Smooth muscle cell (in vitro differentiated cells): ENCODE data around the gene ADAMTS18. TPM values are rescaled to one million over a fixed set of nuclear protein-coding genes. Genes with fewer than 3 reads are reported as not detected.

Experiments
- DNase-seq: peaks from one replicate; lab custom pipeline; 2025; ENCODE audit not compliant: unreplicated experiment; lab: John Stamatoyannopoulos, UW
- H2AFZ ChIP-seq: fragments of 200-600 bp; sonication (generic); 2 replicates; pipeline ENCODE4 v1.6.0; 2016; ENCODE audit warnings: antibody characterized with exemption, low read depth, mild to moderate bottlenecking
- H3F3A ChIP-seq: fragments of 200-600 bp; sonication (generic); 2 replicates; pipeline ENCODE4 v1.6.0; 2017; ENCODE audit warnings: antibody characterized with exemption, low read depth
- H3K27ac ChIP-seq: fragments of 200-600 bp; sonication (generic); 2 replicates; pipeline ENCODE4 v1.5.1; 2016; ENCODE audit warnings: low read depth, mild to moderate bottlenecking
- H3K27me3 ChIP-seq: fragments of 200-600 bp; sonication (generic); 2 replicates; pipeline ENCODE4 v1.6.1; 2016; ENCODE audit warnings: low read depth, mild to moderate bottlenecking
- H3K36me3 ChIP-seq: fragments of 200-600 bp; sonication (generic); 2 replicates; pipeline ENCODE4 v1.5.1; 2016; ENCODE audit warnings: low read depth
- H3K4me1 ChIP-seq: fragments of 200-600 bp; sonication (generic); 2 replicates; pipeline ENCODE4 v1.5.1; 2016; ENCODE audit warnings: low read depth
- H3K4me2 ChIP-seq: fragments of 200-600 bp; sonication (generic); 2 replicates; pipeline ENCODE4 v1.6.0; 2016; ENCODE audit warnings: mild to moderate bottlenecking
- H3K4me3 ChIP-seq: fragments of 200-600 bp; sonication (generic); 2 replicates; pipeline ENCODE4 v1.5.1; 2016; ENCODE audit warnings: mild to moderate bottlenecking
- H3K79me2 ChIP-seq: fragments of 200-600 bp; sonication (generic); 2 replicates; pipeline ENCODE4 v1.6.0; 2016; ENCODE audit warnings: low read depth, mild to moderate bottlenecking
- H3K9ac ChIP-seq: fragments of 200-600 bp; sonication (generic); 2 replicates; pipeline ENCODE4 v1.6.0; 2016; ENCODE audit warnings: low read depth
- H3K9me3 ChIP-seq: fragments of 200-600 bp; sonication (generic); replicated peaks from 2 replicates; pipeline ENCODE4 v1.5.1; 2016; ENCODE audit warnings: low read depth
- H4K20me1 ChIP-seq: fragments of 200-600 bp; sonication (generic); 2 replicates; pipeline ENCODE4 v1.6.0; 2016; ENCODE audit warnings: low read depth
- CTCF ChIP-seq: fragments of 200-600 bp; sonication (generic); IDR thresholded peaks from 2 replicates; pipeline ENCODE4 v1.5.1; 2017; ENCODE audit warnings: borderline replicate concordance, mild to moderate bottlenecking, antibody characterized with exemption; ENCODE audit not compliant: insufficient read depth, poor library complexity, severe bottlenecking
- WGBS: methylation state at CpG from one replicate; pipeline ENCODE4 v1.1.7; 2016; ENCODE audit warnings: low lambda C conversion rate; 5-methylcytosine and 5-hydroxymethylcytosine counted together
- polyA plus RNA-seq: library from polyadenylated mRNA; unstranded; fragments of >200 nt; fragmentation: Nextera tagmentation; extraction: Ambion mirVana; gene quantifications from 2 replicates; pipeline ENCODE4 v1.2.1, GENCODE V29; 2016
- total RNA-seq: library from RNA; depleted of rRNA; stranded (reverse); fragments of >200 nt; gene quantifications from 2 replicates; pipeline ENCODE4 v1.2.3, GENCODE V29; 2014

The ADAMTS18 gene, protein sequence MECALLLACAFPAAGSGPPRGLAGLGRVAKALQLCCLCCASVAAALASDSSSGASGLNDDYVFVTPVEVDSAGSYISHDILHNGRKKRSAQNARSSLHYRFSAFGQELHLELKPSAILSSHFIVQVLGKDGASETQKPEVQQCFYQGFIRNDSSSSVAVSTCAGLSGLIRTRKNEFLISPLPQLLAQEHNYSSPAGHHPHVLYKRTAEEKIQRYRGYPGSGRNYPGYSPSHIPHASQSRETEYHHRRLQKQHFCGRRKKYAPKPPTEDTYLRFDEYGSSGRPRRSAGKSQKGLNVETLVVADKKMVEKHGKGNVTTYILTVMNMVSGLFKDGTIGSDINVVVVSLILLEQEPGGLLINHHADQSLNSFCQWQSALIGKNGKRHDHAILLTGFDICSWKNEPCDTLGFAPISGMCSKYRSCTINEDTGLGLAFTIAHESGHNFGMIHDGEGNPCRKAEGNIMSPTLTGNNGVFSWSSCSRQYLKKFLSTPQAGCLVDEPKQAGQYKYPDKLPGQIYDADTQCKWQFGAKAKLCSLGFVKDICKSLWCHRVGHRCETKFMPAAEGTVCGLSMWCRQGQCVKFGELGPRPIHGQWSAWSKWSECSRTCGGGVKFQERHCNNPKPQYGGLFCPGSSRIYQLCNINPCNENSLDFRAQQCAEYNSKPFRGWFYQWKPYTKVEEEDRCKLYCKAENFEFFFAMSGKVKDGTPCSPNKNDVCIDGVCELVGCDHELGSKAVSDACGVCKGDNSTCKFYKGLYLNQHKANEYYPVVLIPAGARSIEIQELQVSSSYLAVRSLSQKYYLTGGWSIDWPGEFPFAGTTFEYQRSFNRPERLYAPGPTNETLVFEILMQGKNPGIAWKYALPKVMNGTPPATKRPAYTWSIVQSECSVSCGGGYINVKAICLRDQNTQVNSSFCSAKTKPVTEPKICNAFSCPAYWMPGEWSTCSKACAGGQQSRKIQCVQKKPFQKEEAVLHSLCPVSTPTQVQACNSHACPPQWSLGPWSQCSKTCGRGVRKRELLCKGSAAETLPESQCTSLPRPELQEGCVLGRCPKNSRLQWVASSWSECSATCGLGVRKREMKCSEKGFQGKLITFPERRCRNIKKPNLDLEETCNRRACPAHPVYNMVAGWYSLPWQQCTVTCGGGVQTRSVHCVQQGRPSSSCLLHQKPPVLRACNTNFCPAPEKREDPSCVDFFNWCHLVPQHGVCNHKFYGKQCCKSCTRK (N-terminal part only)
- total RNA-seq (2.7 and 4.4 TPM in 2 replicates), polyA plus RNA-seq (0.05 and 5.1 TPM in 2 replicates)

DNA sequence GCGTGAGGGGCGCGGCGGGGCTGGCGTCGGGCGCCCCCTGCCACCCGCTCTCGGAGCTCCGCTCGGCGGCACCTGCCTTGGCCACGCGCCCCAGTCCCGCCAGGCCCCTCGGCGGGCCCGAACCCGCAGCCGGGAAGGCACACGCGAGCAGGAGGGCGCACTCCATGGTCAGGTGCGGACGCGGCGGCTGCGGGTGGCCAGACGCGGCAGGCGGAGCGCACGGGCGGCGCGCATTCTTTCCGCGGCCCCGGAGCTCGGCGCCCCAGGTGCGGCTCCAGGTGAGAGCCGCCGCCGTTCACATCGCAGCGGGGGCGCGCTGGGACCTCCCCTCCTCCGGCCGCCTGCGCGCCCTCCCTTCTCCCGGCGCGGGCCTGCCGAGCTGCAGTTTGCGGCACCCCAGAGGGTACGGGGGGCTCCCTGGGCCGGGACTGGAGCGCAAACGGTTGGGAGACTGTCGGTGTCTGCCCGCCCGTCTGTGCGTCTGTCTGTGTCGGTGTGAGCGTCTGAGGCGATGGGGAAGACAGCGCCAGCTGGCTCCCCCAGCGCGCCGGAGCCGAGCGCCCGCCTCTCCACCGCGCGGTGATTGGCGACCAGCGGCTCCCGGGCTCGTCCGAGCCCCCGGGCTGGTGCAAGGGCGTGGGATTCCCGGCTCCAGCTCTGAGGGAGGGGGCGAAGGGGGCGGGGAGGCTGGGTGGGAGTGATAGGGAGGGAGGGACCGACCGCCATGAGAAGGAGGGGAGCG lies at the start of gene ADAMTS18:
ADAMTS18 (minus strand) TSS at position 505 of the 742 bp plus-strand sequence; CDS start at position 166, 339 bp downstream.
- peaks cover 1% of the 10 kb centered on the region for H3K79me2 ChIP-seq
- TF ChIP-seq CTCF, result no peak
- H2AFZ ChIP-seq, result no peak within 1 kb of the TSS
- H3K9ac ChIP-seq, result no peak within 1 kb of the TSS
- H3K36me3 ChIP-seq, result no peaks in the 10 kb centered on the region
- no peaks in the 10 kb centered on the region for H3F3A ChIP-seq
- H4K20me1 ChIP-seq, result no peaks in the 10 kb centered on the region
- DNase-seq, result no peak
- H3K9me3 ChIP-seq, result no peaks in the 10 kb centered on the region
- peaks cover 41% of the 10 kb centered on the region for H3K27me3 ChIP-seq
- no peak within 1 kb of the TSS for H3K27ac ChIP-seq
- H3K4me2 ChIP-seq, result peak within 1 kb of the TSS; percentile 88
- peaks cover 13% of the 10 kb centered on the region for H3K4me1 ChIP-seq
- WGBS, result 0% methylated on average over 58 of the region's 92 CpGs
- H3K4me3 ChIP-seq, result peak within 1 kb of the TSS; percentile 51

DNA sequence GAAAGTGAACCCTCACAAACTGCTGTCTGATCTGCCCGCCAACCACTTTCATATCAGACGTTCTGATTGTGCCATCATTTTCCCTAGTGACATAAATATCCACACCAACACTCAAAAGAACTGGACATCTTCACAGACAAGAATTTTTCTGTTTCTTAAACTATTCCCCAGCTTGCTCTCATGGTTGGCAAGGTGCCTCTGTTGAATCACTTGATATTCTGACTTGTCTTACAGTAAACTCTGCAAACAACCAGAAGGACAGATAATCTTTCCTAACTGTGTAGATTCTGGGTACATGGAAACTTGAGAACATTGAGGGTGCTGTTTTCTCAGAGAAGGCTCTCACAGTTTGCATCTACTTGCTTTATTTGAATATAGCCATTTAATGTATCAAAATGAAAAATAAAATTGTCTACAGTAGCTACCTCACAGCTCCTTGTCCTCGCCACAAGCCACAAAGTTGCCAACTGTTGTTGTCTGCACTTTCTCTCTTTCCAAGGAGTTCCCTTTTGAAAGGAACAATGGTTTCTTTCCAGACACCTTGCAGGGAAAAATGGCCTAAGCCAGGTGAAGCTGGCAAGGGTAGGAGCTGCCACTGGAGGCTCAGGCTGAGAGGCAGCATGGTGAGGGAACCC lies 46.0 kb upstream of the ADAMTS18 start:
- no peak for DNase-seq
- Histone ChIP-seq H3K9ac (no peak overlapping the region), H3K4me1 (no peaks in the 10 kb centered on the region), H3K79me2 (no peaks in the 10 kb centered on the region), H3K9me3 (no peaks in the 10 kb centered on the region), H3K4me2 (no peak overlapping the region), H3K4me3 (no peak overlapping the region), H3K27me3 (peaks cover 6% of the 10 kb centered on the region), H4K20me1 (no peaks in the 10 kb centered on the region), H3K36me3 (no peaks in the 10 kb centered on the region), H3F3A (no peaks in the 10 kb centered on the region), H2AFZ (no peak overlapping the region), H3K27ac (no peak overlapping the region)
- TF ChIP-seq CTCF, result no peak
- WGBS, result 91% methylated on average over 3 of the region's 3 CpGs

- no peaks in the 10 kb centered on the region for H3K79me2 ChIP-seq
- H3K4me1 ChIP-seq, result peaks cover 19% of the 10 kb centered on the region
- no peak overlapping the region for H3K9ac ChIP-seq
- H3K27ac ChIP-seq, result no peak overlapping the region
- H3K9me3 ChIP-seq, result no peaks in the 10 kb centered on the region
- no peak for DNase-seq
- H3F3A ChIP-seq, result no peaks in the 10 kb centered on the region
- H3K4me2 ChIP-seq, result no peak overlapping the region
- no peak overlapping the region for H3K4me3 ChIP-seq
- WGBS, result 100% methylated on average over 1 of the region's 1 CpG
- no peaks in the 10 kb centered on the region for H3K27me3 ChIP-seq
- TF ChIP-seq CTCF, result no peak
- no peak overlapping the region for H2AFZ ChIP-seq
- no peaks in the 10 kb centered on the region for H4K20me1 ChIP-seq
- H3K36me3 ChIP-seq, result no peaks in the 10 kb centered on the region
Observed at GRCh38 chr16:77472262-77472661, 37.4 kb upstream of the ADAMTS18 start.
